Measurements from ENCODE around the gene CLDN17.

The CLDN17 gene

GRCh38 chr21:30116479-30116878 lies 50.1 kb downstream of the CLDN17 start:
- no peak for ATAC-seq
